WTC11 (cell line): ENCODE data around the gene AK8. TPM values are rescaled to one million over a fixed set of nuclear protein-coding genes. Genes with fewer than 3 reads are reported as not detected.

Source experiments
- ATAC-seq: fragments of 200-7000 bp; cut with Tn5 transposase; 2 replicates; pipeline ENCODE4 v1.10.0; 2021; ENCODE audit warnings: mild to moderate bottlenecking, moderate library complexity
- CTCF ChIA-PET: fragments of 300-600 bp; sonication (Branson Sonifier 250); formaldehyde crosslinking; loops from one replicate; lab custom pipeline; 2021; ENCODE audit warnings: antibody characterized with exemption; lab: Charles Lee
- POLR2A ChIA-PET: fragments of 350-600 bp; sonication (Branson Sonifier 250); formaldehyde crosslinking; loops from one replicate; lab custom pipeline; 2021; ENCODE audit warnings: antibody characterized with exemption; lab: Charles Lee
- DNase-seq: peaks from one replicate; pipeline ENCODE4 v3.0.0; 2021; ENCODE audit warnings: low spot score
- H3K27ac Mint-ChIP-seq: 2 replicates; pipeline ENCODE4 v1.8.0; 2021; ENCODE audit warnings: mixed read lengths
- H3K27me3 Mint-ChIP-seq: 2 replicates; pipeline ENCODE4 v1.8.0; 2021; ENCODE audit warnings: low read depth, mild to moderate bottlenecking, moderate library complexity, mixed read lengths
- H3K36me3 Mint-ChIP-seq: 2 replicates; pipeline ENCODE4 v1.8.0; 2021; ENCODE audit warnings: mixed read lengths
- H3K4me1 Mint-ChIP-seq: 2 replicates; pipeline ENCODE4 v1.8.0; 2022; ENCODE audit warnings: mixed read lengths
- H3K4me3 Mint-ChIP-seq: 2 replicates; pipeline ENCODE4 v1.8.0; 2021; ENCODE audit warnings: mild to moderate bottlenecking, moderate library complexity, mixed read lengths
- H3K9me3 Mint-ChIP-seq: 2 replicates; pipeline ENCODE4 v1.8.0; 2021; ENCODE audit warnings: mixed read lengths
- CREB1 ChIP-seq: sonication (generic); formaldehyde crosslinking; IDR thresholded peaks from 2 replicates; pipeline ENCODE4 v1.8.0; 2023; ENCODE audit warnings: mild to moderate bottlenecking, missing genetic modification reagents
- FOXJ3 ChIP-seq: sonication (generic); formaldehyde crosslinking; IDR thresholded peaks from 2 replicates; pipeline ENCODE4 v1.9.0; 2021; ENCODE audit warnings: missing genetic modification reagents, mild to moderate bottlenecking, borderline replicate concordance
- FOXP4 ChIP-seq: sonication (generic); formaldehyde crosslinking; IDR thresholded peaks from 2 replicates; pipeline ENCODE4 v1.8.0; 2022; ENCODE audit warnings: mild to moderate bottlenecking, missing genetic modification reagents
- IRF1 ChIP-seq: sonication (generic); formaldehyde crosslinking; IDR thresholded peaks from 2 replicates; pipeline ENCODE4 v1.8.0; 2023; ENCODE audit warnings: missing genetic modification reagents
- JUN ChIP-seq: sonication (generic); formaldehyde crosslinking; IDR thresholded peaks from 2 replicates; pipeline ENCODE4 v1.8.0; 2023; ENCODE audit warnings: mild to moderate bottlenecking, missing genetic modification reagents
- MXD4 ChIP-seq: fragments of 250-450 bp; sonication (Bioruptor Pico); IDR thresholded peaks from 2 replicates; pipeline ENCODE4 v1.8.0; 2021; ENCODE audit warnings: mild to moderate bottlenecking, moderate library complexity, borderline replicate concordance
- OVOL2 ChIP-seq: fragments of 250-450 bp; sonication (Bioruptor Pico); IDR thresholded peaks from 2 replicates; pipeline ENCODE4 v1.9.0; 2021; ENCODE audit warnings: mild to moderate bottlenecking, borderline replicate concordance
- RELA ChIP-seq: sonication (generic); formaldehyde crosslinking; IDR thresholded peaks from 2 replicates; pipeline ENCODE4 v1.8.1; 2022; ENCODE audit warnings: missing genetic modification reagents, mild to moderate bottlenecking, borderline replicate concordance
- ZBTB21 ChIP-seq: sonication (generic); formaldehyde crosslinking; IDR thresholded peaks from 2 replicates; pipeline ENCODE4 v1.8.1; 2023; ENCODE audit warnings: mild to moderate bottlenecking, missing genetic modification reagents, borderline replicate concordance
- ZNF138 ChIP-seq: sonication (generic); formaldehyde crosslinking; conservative IDR thresholded peaks from 2 replicates; pipeline ENCODE4 v1.8.1; 2022; ENCODE audit warnings: mild to moderate bottlenecking, moderate library complexity, missing genetic modification reagents
- ZNF532 ChIP-seq: fragments of 250-450 bp; sonication (Bioruptor Pico); IDR thresholded peaks from 2 replicates; pipeline ENCODE4 v1.9.0; 2021; ENCODE audit warnings: mild to moderate bottlenecking, borderline replicate concordance
- total RNA-seq: library from RNA; stranded (reverse); gene quantifications from 3 replicates; pipeline ENCODE4 v1.2.3, GENCODE V29; 2021
- TF ChIP-seq, protein P1 (sequence below): sonication (generic); formaldehyde crosslinking; IDR thresholded peaks from 2 replicates; pipeline ENCODE4 v1.8.0; 2023; ENCODE audit warnings: mild to moderate bottlenecking, missing genetic modification reagents
- TF ChIP-seq, protein P2 (sequence below): sonication (generic); formaldehyde crosslinking; IDR thresholded peaks from 2 replicates; pipeline ENCODE4 v1.8.1; 2023; ENCODE audit warnings: mild to moderate bottlenecking, missing genetic modification reagents, borderline replicate concordance
- TF ChIP-seq, protein P3 (sequence below): sonication (generic); formaldehyde crosslinking; IDR thresholded peaks from 2 replicates; pipeline ENCODE4 v1.8.1; 2022; ENCODE audit warnings: mild to moderate bottlenecking, missing genetic modification reagents, moderate library complexity, borderline replicate concordance
- TF ChIP-seq, protein P4 (sequence below): sonication (generic); formaldehyde crosslinking; IDR thresholded peaks from 2 replicates; pipeline ENCODE4 v1.8.1; 2023; ENCODE audit warnings: mild to moderate bottlenecking, missing genetic modification reagents

The AK8 gene
- total RNA-seq, 1 experiment from 2014 or later, result 0.48 TPM

DNA sequence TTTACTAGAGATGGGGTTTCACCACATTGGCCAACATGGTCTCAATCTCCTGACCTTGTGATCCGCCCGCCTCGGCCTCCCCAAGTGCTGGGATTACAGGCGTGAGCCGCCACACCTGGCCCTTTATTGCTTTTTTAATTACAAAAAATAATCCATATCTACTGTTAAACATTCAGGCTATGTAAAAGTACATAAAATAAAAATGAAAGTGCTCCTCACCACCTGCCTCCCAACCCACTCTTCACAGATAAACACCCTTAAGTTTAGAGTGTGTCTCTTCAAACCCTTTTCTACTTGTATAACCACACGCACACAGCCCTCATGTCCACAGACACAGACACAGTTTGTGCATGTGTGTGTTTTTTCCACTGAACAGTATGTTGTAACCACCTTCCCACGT is 49.6 kb upstream of the AK8 start (continued):
- TF ChIP-seq, protein P1, sequence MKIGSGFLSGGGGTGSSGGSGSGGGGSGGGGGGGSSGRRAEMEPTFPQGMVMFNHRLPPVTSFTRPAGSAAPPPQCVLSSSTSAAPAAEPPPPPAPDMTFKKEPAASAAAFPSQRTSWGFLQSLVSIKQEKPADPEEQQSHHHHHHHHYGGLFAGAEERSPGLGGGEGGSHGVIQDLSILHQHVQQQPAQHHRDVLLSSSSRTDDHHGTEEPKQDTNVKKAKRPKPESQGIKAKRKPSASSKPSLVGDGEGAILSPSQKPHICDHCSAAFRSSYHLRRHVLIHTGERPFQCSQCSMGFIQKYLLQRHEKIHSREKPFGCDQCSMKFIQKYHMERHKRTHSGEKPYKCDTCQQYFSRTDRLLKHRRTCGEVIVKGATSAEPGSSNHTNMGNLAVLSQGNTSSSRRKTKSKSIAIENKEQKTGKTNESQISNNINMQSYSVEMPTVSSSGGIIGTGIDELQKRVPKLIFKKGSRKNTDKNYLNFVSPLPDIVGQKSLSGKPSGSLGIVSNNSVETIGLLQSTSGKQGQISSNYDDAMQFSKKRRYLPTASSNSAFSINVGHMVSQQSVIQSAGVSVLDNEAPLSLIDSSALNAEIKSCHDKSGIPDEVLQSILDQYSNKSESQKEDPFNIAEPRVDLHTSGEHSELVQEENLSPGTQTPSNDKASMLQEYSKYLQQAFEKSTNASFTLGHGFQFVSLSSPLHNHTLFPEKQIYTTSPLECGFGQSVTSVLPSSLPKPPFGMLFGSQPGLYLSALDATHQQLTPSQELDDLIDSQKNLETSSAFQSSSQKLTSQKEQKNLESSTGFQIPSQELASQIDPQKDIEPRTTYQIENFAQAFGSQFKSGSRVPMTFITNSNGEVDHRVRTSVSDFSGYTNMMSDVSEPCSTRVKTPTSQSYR, result no peak
- TF ChIP-seq OVOL2 (CRISPR knock-in tag), result no peak
- no peak for TF ChIP-seq ZNF532

GRCh38 chr9:132923346-132923902 is 45.3 kb upstream of the AK8 start:
- no peaks in the 10 kb centered on the region for H3K27me3 Mint-ChIP-seq
- no peak overlapping the region for H3K27ac Mint-ChIP-seq
- CTCF ChIA-PET, result no interaction called here
- POLR2A ChIA-PET, result no interaction called here
- H3K36me3 Mint-ChIP-seq, result peaks cover 56% of the 10 kb centered on the region
- DNase-seq (no peak), ATAC-seq (no peak)
- H3K4me1 Mint-ChIP-seq, result no peaks in the 10 kb centered on the region
- no peaks in the 10 kb centered on the region for H3K9me3 Mint-ChIP-seq
- H3K4me3 Mint-ChIP-seq, result no peak overlapping the region
- TF ChIP-seq FOXP4 (CRISPR knock-in tag) (no peak), CREB1 (CRISPR knock-in tag) (no peak), RELA (CRISPR knock-in tag) (no peak), JUN (CRISPR knock-in tag) (no peak), IRF1 (no peak), ZNF138 (CRISPR knock-in tag) (no peak), MXD4 (CRISPR knock-in tag) (no peak), FOXJ3 (CRISPR knock-in tag) (no peak), ZBTB21 (CRISPR knock-in tag) (no peak)
- TF ChIP-seq, protein P1, result no peak
- TF ChIP-seq, protein P2, sequence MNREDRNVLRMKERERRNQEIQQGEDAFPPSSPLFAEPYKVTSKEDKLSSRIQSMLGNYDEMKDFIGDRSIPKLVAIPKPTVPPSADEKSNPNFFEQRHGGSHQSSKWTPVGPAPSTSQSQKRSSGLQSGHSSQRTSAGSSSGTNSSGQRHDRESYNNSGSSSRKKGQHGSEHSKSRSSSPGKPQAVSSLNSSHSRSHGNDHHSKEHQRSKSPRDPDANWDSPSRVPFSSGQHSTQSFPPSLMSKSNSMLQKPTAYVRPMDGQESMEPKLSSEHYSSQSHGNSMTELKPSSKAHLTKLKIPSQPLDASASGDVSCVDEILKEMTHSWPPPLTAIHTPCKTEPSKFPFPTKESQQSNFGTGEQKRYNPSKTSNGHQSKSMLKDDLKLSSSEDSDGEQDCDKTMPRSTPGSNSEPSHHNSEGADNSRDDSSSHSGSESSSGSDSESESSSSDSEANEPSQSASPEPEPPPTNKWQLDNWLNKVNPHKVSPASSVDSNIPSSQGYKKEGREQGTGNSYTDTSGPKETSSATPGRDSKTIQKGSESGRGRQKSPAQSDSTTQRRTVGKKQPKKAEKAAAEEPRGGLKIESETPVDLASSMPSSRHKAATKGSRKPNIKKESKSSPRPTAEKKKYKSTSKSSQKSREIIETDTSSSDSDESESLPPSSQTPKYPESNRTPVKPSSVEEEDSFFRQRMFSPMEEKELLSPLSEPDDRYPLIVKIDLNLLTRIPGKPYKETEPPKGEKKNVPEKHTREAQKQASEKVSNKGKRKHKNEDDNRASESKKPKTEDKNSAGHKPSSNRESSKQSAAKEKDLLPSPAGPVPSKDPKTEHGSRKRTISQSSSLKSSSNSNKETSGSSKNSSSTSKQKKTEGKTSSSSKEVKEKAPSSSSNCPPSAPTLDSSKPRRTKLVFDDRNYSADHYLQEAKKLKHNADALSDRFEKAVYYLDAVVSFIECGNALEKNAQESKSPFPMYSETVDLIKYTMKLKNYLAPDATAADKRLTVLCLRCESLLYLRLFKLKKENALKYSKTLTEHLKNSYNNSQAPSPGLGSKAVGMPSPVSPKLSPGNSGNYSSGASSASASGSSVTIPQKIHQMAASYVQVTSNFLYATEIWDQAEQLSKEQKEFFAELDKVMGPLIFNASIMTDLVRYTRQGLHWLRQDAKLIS, result no peak
- TF ChIP-seq, protein P3, sequence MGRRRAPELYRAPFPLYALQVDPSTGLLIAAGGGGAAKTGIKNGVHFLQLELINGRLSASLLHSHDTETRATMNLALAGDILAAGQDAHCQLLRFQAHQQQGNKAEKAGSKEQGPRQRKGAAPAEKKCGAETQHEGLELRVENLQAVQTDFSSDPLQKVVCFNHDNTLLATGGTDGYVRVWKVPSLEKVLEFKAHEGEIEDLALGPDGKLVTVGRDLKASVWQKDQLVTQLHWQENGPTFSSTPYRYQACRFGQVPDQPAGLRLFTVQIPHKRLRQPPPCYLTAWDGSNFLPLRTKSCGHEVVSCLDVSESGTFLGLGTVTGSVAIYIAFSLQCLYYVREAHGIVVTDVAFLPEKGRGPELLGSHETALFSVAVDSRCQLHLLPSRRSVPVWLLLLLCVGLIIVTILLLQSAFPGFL (CRISPR knock-in tag), result no peak
- TF ChIP-seq, protein P4, sequence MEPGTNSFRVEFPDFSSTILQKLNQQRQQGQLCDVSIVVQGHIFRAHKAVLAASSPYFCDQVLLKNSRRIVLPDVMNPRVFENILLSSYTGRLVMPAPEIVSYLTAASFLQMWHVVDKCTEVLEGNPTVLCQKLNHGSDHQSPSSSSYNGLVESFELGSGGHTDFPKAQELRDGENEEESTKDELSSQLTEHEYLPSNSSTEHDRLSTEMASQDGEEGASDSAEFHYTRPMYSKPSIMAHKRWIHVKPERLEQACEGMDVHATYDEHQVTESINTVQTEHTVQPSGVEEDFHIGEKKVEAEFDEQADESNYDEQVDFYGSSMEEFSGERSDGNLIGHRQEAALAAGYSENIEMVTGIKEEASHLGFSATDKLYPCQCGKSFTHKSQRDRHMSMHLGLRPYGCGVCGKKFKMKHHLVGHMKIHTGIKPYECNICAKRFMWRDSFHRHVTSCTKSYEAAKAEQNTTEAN, result no peak
